Tongue (tissue), 2 donors: ENCODE measurements around the gene CHST8. TPM values are rescaled to one million over a fixed set of nuclear protein-coding genes. Genes with fewer than 3 reads are reported as not detected.

Experiments used
- DNase-seq: peaks from one replicate; pipeline ENCODE4 v3.0.0-alpha.2; 2015
- total RNA-seq: library from RNA; depleted of rRNA; stranded (reverse); fragments of >200 nt; gene quantifications from one replicate; pipeline ENCODE4 v1.2.3, GENCODE V29; 2014

Gene CHST8
- total RNA-seq, 1 donor from 2014 or later, result 0.41 TPM

DNA sequence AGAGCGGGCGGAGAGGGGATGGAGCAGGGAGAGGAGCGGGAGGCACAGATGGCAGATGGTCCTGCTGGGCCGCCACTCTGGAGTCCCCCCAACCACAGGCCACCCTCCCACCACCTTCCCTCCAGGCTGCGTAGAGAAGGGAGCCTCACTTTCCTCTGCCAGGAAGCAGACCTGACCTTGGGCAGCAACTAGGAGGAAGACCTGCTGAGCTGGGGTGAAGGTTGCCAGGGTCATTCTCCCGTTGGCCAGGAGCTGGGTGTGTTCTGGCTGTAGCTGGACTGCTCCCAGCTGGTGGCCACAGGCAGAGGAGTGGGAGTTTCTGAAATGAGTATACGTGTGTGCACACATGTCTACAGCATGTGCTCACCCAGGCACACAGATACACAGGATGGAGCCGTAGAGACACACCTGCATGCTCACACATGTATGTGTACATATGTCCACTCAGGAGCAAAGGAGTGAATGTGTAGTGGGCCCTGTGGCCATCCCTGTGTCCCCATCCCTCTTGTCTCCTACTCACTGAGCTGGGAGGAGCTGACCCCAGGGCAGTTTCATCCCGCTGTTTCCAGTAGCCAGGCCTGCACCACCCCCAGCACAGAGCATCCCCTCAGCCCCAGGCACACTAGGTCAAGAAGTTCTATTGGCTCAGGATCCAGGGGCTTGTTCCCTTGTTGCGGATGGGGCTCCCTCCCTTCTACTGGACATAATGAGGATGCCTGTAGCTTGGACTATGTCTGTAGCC lies 53.0 kb downstream of the CHST8 start:
- no peak for DNase-seq

DNA sequence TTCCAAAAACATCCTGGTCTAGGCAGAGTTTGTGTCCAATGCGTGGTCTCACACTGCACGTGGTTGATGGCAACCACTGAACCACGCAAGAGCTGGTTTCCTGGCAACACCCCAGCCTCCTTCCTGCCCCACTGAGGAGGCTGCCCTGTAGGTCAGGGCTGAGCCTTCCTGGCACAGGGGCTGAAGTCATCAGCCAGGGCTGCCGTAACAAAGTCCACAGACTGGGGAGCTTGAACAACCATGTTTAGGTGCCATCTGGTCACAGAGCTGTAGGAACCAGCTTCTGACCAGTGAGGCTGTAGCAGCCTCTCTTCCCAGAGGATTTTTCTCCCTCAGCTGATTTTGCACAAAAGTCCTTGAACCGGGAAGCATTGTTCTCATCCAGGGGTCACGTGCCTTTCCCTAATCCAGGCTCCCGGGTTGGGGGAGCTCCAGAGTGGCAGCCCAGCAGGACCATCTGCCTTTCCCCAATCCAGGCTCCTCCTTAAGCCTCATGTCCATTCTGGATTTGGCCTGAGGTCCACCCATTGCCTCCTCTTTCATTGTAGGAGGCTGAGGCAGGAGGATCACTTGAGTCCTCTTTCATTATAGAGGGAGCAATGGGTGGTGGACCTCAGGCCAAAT lies 53.9 kb downstream of the CHST8 start:
- DNase-seq, result no peak

DNA sequence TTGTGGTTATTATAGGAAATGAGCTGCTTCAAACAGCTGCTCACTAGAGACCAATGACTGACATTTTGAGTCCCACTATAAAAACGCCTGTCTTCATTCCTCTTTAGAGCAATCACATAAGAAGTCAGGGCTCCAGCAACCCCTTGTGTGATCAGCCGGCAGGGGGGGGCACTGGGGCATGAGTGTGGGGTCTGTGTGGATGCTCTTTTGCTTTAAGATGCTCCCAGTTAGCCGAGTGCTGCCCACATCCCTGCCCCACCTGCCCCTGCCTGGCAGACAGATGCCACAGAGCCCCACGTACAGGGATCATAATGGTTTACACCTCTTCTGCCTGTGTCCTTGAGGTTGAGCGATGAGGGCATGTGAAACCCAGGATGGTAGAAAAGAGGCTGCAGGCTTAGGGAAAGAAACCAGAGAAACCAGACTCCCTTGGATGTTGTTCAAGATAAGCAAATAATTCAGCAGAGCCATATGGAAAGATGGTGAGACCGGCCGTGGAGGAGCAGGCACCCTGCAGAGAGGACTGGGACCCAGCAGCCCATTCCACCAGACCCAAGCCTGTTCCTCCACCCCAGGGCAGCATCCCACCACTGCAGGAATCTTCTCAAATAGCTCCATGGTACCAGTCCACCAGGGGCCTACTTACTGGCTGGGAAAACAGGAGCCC lies 55.4 kb downstream of the CHST8 start:
- DNase-seq, result no peak

DNA sequence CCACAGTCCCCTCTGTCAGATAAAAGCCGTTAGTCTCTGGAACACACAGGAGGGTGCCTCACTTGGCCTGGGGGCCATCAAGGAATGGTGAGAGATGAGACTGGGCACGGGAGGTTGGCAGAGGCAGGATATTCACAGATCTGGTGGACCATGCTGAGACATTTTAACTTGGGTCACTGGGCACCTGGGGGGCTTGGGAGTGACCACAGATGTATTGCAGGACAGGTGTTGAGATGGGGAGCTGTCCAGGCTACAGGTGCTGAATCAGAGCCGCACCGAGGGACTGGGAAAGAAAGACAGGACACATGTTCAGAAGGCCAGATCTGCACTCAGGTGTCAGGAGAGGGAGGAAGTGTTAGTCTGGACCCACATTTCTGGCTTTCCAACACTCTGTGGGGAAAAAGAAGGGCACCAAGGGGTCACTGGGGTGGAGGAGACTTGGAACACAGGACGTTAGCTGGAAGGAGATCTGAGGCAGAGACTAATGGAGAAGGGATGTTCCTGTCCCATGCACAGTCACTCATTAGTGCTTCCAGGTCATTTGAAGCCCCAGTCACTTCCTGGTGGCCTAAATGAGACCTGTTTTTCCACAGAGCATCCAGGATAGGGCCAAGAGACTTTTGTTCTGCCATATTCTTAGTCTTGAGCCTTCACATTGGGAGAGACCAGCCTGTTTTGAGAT lies 56.1 kb downstream of the CHST8 start:
- DNase-seq, result no peak

DNA sequence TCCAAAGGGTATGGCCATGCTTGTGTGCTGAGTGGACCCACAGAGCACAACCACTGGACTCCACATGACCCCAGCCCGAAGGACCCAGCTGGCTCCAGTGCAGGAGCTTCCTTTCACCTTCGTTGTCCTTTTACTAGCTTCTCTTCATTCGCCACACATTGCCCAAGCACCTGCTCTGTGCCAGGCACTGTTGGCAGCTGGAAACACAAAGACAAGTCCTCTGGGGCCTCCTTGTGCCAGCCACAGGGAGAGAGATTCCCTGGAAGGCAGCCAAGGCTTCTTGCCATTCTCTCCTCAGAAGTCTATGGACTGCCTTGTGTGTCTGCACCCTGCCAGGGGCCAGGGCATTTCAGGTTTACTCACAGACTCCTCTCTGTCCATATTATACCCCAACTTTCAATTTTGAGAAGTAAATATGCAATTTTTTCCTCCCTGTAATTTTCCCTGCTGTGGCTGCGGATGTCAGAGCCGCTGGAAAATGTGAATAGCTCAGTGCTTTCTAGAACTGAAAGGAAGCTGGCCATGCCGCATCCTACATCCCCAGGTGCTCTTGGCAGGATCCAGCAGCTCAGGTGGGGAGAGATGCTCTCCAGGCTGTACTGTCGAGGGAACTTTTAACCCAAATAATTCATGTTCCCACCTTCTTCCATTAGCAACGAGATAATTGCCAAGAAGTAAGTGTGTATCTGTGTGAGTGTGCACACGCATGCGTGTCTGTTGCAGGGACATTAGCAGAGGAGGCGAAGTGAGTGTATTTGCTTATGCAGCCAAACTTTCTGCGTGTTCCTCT lies 57.2 kb downstream of the CHST8 start:
- no peak for DNase-seq

DNA sequence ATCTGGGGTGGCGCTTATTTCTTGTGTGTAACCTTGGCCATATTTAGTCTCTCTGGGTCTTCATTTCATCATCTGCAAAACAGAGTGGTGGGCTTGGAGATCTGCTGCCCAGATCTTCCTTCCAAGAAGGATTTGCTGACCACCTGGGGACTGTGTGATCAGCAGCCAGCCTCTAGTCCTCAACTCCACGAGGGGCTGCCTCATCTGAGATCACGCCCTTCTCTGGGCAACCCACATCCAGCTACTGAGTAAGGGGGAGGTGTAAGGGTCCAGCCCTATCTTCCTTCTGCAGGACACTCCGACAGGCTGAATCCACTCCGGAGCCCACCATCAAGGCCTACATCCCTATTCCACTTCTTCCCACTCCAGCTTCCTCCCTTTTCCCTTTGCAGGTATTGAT lies 57.9 kb downstream of the CHST8 start:
- no peak for DNase-seq

DNA sequence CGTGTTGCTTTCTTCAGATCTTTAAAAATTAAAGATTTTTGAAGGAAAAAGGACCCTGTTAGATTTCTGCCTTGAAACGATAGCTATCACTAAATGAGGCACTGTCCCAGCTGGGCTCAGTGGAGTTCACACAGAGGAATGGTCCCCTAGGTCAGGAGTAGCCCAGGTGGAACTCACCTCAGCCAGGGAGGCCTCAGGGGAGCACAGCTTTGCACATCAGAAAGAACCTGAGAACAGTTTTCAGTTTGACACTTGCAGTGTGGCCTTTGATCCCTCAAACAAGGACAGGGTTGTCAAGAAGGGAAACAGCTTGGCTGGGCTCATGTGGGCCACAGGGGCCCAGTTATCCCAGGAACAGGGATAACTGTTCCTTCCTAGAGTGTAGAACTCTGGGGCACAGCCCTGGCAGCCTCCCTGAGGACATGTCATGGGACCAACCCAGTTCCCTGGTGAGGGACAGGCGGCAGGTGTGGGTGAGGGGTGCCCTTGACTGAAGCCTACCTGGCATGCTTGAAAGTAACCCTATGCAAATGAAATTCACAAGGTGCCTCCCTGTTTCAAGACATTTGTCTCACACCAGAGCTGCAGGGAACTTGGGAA lies 59.4 kb downstream of the CHST8 start:
- no peak for DNase-seq

DNA sequence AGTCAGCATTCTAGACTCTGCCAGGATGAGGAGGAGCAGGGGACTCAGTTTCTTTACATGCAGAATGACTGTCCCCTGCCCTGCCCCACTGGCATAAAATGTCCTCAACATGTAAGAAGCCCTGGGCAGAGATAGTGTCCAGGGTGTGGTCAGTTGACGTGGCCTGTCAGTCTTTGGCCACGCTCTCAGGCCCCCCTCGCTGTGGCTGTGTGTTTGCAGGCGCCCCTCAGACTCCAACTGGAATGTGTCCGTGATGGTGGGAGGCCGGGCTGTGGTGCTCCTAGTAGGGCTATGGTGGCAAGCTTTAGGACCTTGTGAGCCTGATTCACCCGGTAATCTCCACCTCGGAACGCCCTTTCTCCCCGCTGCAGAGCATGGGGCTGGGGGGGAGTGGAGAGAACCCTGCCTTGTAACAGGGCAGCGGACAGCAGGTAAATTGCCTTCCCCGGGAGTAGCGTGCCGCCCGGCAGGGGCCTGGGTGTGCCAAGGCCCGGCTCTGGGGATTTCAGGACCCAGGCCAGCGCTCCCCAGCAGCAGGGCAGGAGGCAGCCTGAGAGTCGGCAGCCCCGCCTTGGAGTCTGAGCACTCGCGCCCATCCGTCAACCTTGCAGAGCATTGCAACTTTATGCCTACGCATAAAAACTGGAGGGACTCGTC lies 62.3 kb downstream of the CHST8 start:
- peak; percentile 91 for DNase-seq

DNA sequence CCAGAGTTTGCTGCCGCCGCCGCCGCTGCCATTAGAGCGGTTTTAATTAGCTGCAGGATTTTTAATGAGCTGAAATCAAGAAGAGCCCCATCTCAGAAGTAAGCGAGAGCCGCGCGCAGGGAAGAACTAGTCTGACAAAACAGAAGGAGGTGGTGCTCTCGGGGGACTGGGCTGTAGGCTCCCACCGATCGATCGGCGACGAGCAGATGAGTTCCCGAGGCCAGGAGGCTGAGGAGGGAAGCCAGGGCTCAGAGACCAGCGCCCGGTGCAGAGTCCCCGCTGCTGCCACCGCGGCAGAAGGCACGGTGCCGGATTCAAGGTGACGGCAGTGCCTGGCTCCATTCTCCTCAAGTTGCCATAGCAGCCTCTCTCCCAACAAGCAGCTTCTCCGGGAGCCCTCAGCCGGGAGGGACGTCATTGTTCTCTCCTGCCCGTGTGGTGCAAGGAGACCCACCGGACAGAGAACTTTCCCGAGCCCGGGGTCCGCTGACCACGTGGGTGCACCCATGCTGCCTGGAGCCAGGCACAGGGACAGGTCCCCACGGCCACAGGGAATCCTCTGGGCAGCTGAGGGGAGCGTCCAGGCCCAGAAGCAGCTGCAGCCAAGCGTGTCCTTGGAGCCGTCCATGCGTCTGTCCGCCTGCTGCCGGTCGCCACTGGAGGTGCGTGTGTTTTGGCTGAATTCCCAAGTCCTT lies 62.9 kb downstream of the CHST8 start:
- DNase-seq, result no peak

DNA sequence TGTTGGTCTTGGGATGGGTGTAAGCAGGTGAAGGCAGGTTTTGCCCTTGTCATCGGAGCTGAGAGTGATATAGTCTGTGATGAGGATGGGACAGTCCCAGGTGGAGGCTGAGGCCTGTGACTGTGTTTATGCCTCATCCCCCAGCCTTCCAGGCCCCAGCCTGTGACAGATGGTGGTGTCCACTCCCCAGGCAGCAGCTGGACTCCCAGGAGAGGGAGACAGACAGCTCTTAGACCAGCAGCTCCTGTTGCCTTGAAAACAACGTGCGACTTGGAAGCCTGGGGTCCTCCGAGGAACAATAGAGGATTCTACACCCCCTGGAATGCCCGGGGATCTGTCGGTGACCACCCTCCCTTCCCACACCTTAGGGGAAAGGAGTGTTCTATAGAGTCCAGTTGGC lies 63.8 kb downstream of the CHST8 start:
- DNase-seq, result no peak

DNA sequence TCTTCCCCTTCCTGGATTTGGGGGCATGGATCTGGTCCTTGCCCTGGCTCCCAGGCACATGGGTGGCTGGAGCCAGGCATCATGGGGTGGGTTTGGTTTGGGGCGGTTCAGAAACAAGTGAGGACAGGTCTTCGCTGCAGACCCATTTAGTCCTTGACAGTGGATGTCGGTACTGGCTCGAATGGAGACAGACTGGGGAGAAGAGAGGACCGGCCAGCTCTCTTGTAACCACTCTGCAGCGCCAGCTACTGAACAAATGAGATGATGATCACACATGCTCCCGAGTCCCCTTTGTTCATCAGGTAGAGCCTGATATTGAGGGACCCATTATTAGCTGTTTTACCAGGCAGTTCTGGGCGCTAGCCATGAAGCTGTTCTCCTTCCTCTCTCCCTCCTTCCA lies 64.5 kb downstream of the CHST8 start:
- no peak for DNase-seq

DNA sequence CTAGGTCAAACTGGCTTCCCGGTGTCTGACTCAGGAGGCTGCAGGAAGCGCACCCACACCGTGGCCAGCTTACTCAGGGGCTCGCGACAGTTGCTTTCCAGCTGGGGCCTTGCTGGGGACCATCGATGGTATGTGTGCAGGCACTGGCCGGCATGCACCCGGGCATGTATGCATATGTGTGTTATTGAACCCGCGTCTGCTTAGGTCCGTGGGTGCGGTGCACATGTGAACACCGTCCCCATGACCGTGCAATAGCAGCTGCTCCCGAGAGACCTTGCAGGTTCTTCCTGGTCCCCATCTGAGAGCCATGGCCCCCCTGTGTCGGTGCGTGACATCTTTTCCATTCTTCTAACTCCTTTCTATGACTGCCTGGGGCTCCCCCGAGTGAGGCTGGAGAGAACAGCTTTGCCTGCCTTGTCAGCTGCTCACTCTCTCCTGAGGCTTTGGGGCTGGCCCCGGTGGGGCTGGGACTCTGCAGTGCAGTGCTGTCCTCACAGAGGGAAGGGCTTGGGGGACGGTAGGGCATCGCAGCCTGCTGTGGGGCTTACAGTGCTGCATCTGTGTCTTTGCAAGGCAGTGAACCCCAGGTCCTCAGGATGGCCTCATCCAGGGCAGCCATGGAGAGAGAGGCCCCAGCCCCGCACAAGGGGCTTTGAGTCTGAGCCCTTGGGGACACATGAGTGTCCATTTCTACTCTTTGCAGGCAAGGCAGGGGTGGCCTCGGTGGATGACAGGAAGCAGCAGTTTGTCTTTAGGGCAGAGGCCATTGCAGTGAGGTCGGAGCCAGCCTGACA lies 65.1 kb downstream of the CHST8 start:
- no peak for DNase-seq

DNA sequence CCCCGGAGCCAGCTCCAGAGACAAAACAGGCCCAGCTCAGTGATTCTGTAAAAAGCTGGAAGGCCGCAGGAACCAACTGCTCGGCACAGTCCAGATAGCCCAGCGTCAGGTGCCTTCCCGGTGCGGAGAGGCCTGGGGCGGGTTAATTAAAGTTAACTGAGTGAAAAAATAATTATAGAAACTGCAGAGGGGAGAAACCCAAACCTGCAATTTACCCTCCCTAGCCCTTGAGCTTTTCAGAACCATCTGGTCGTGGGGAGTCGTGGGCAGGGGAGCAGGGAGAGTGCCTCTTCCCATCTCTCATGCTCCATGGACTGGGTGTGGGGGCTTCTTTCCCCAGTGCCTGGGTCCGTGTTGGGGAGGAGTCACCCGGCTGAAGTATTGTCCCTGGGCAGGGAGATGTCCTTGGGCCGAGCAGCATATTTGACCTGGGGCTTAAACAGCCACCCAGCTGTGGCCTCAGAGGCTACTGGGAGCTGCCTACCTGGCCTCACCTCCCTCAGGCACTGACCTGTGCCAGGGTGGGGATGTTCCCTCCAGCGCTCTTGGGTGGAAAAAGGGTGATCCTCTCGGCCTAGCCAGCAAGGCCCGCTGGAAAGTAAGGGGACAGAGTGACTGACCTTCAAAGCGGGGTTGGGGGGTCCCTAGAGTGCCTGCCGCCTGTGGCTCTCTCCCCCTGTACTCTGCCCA lies 65.9 kb downstream of the CHST8 start:
- no peak for DNase-seq

DNA sequence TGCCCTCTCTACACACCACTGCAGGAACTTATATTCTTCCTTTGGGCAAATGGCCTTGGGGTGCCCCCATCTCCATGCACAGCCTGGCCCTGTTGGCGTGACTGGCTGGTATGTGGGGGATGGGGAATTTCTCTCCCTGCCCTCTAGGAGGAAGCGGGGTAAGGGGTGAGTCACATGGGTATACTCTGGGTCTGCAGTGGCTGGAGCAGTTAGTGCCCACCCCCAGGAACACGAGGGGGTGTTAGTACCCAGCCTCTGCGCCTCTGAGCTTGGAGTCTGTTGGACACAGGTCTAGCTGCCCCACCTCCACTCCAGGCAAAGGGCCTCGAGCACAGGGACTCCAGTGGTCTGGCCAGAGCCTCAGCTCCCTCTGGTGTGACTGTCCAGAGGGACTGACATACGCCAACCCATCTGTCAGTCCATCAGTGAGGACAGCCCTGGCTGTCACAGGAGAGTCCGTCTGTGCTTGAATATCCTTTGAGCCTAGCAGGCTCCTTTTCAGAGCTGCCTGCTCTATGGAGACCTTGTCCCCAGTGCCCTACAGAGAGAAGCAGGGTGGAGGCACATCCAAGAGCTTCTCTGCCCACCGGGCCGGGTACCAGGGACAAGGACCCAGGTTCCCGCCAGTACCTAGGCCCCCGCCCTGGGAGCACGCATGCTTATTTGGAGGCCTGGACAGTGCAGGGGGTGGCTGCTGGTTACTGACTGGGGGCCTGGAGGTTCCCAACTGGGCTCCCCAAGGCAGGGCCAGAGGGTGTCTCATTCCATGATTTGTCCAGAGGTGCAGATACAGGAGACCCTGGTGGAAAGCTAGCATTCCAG lies 66.6 kb downstream of the CHST8 start:
- DNase-seq, result no peak

DNA sequence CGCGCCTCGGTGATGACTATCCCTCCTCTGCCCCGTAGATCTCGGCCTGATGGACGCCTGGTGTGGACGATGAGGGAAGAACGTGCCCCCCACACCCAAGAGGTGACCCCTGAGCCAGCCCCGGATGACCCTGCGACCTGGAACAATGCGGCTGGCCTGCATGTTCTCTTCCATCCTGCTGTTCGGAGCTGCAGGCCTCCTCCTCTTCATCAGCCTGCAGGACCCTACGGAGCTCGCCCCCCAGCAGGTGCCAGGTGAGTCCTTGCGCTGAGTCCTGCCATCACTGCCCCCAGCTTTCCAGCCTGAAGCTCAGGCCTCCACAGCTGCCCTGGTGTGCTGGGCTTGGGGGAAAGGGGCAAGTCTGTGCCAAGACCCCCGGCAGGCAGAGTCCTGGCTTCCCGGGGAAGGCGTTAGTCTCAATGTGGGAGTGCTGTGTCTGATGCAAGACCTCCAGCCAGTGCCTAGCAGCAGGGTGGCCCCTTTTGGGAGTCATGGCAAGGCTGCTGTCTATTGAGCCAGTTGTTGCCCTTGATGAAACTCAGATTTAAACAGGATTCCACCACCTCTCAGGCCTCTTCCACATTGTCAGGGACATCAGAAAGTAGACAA lies 67.5 kb downstream of the CHST8 start:
- no peak for DNase-seq

DNA sequence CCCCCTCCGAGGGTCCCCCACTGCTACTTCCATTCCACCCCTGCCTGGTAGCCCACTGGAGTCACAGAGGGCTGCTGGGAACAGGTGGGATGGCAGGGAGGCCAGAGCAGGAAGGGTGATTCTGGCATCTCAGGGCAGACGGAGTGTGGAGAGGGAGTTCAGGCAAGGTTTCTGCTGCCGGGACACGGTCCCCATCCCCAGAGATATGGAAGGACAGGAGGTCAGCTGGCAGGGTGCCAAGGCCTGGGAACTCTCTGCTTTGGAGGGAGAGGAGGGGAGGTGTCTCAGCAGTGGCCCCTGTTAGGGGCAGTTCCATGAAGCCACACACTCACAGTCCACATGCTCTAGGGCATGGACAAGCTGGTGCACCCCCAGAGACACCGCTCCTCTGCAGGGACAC lies 68.1 kb downstream of the CHST8 start:
- DNase-seq, result no peak

DNA sequence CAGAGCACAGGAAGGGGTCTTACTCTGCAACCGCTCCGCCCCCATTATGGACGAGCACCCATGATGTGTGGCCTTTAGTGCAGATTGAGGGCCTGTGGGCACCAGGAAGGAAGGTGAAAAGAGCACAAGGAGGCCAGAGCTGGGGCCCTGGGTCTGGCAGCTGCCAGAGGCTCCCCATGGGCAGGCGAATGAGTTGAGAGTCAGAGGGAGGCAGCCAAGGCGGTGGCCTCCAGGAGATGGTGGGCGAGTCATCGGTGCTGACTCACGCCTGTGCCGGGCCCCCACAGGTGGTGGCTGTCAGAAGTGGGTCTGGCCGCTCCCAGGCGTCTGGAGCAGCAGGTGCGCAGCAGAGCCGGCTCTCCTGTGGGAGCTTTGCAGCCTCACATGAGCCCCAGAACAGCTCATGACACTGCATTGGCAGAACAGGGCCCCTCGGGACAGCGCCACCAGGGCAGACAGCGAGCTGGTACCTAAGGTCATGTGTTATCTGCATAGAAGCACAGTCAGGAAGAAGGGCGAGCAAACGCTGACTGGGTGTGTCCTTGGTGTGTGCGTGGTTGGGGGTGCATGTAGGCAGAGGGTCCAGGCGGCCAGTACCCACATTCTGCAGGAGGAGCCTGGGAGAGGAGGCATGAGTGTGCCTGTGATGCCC lies 68.8 kb downstream of the CHST8 start:
- no peak for DNase-seq
